Raji (cell line): ENCODE results near the gene IP6K1.
A peak's percentile ranks its signal among the peaks of the same experiment; 100 is the strongest.

Experiments
- POLR2A ChIP-seq: IDR thresholded peaks from 2 replicates; pipeline ENCODE4 v1.6.1; 2011; ENCODE audit warnings: low read depth, low read length, control low read depth; ENCODE audit not compliant: insufficient read depth

The IP6K1 gene

GRCh38 chr3:49700014-49700413 lies 86.3 kb downstream of the IP6K1 start:
- TF ChIP-seq POLR2A, result no peak

- no peak for TF ChIP-seq POLR2A
Measured at GRCh38 chr3:49699281-49699979, 86.9 kb downstream of the IP6K1 start.

DNA sequence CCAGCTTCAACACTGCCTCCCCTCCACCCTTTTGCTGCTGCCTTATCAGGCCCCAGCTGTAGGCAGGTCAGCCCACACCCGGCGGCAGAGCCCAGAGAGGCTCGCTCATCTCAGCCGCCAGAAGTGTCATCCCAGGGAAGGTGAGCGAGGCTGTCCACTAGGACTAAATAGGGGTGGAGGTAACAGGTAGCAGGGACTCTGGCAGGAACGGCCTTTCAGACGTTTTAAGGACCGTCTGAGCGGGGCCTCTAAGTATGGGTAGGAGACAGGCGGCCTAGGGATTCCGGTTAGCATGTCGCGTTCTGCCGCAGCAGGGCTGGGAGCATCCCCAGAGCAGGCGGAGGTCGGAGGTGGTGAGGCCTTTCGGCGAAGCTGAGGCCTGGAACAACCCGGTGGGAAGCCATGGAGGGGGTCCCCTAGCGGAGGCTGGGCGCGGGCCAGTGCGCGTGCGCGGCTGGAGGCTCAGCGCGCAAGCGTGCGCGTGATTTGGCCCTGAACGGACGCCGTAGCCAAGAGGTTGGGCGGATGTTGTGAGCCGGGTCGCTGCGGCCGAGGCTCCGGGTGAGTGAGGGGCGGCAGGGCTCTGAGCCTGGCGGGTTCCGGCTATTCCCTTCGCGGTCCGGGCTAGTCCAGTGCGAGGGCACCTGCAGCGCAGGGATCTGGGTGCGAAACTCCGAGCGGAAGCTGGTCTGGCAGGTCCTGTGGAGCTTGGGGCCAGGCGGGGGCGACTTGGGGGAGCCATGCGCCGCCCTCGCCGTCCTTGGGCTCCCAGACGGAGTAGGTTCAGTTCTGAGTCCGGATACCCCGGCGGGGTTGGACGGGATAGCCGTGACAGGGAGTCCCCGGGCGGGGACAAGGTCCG lies 97.1 kb downstream of the IP6K1 start, which contains the start of the genes MST1 and RNF123:
Gene MST1, minus strand, starts transcription at position 429 of the 862 bp plus-strand sequence. CDS start 783 bp downstream, outside the sequence.
Gene RNF123, plus strand, starts transcription at position 512 of the 862 bp plus-strand sequence. CDS start 1,609 bp downstream, outside the sequence.
- TF ChIP-seq POLR2A, result peak; percentile 93

DNA sequence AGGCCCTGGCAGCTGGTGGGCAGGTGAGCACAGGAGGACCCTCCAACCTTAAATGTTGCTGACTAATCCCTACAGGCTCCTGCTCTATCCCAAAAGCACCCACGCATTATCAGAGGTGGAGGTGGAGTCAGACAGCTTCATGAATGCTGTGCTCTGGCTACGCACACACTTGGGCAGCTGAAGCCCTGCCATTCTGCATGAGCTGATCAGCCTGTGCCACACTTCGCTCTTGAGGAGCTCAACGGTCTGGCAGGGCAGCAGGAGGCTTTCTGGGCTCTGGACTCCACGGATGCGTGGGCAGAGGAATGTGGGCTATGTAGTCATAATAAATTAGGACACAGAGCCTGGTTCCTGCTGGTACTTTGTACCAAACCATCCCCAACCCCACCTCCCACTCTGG lies 103.2 kb downstream of the IP6K1 start:
- TF ChIP-seq POLR2A, result no peak

DNA sequence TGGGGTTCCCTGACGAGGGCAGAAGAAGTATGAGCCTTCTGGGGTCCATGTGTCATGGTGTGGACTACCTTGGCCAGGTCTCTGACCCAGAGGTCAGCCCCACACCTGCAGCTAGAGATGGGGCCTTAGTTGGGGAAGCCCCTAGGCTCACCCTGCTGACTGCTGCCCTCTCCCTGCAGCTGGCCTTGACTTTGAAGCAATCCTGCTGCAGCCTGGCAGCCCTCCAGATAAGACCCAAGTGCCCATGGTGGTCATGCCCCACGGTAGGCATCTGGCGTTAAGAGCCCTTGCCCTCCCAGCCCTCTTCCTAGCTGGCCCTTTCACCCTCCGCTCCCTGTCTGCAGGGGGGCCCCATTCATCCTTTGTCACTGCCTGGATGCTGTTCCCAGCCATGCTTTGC lies 104.8 kb downstream of the IP6K1 start:
- TF ChIP-seq POLR2A, result no peak

GRCh38 chr3:49681232-49681522 lies 105.2 kb downstream of the IP6K1 start:
- no peak for TF ChIP-seq POLR2A

GRCh38 chr3:49680493-49681231 lies 105.7 kb downstream of the IP6K1 start:
- no peak for TF ChIP-seq POLR2A

DNA sequence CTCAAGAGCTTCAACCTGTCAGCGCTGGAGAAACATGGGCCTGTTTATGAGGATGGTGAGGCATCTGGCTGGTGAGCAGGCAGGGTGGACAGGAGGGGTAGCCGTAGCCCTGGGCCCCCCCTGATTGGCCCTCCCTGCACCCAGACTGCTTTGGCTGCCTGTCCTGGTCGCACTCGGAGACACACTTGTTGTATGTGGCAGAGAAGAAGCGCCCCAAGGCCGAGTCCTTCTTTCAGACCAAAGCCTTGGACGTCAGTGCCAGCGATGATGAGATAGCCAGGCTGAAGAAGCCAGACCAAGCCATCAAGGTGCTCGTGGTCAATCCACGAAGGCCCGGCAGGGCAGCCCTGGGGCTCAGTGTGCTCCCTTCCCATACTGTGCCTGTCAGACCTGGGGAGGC lies 110.4 kb downstream of the IP6K1 start:
- TF ChIP-seq POLR2A, result no peak

GRCh38 chr3:49674497-49674983 lies 111.8 kb downstream of the IP6K1 start:
- TF ChIP-seq POLR2A, result no peak
